Glutamatergic neuron (in vitro differentiated cells): ENCODE results near the gene SVBP. TPM values are rescaled to one million over a fixed set of nuclear protein-coding genes. Genes with fewer than 3 reads are reported as not detected.

Experiments
- DNase-seq: peaks from one replicate; pipeline ENCODE4 v3.0.0; 2022
- H3K27ac Mint-ChIP-seq: one replicate; pipeline ENCODE4 v1.8.0; 2020; ENCODE audit warnings: mild to moderate bottlenecking, mixed read lengths, inconsistent platforms; ENCODE audit not compliant: unreplicated experiment
- H3K27me3 Mint-ChIP-seq: one replicate; pipeline ENCODE4 v1.8.0; 2020; ENCODE audit warnings: mild to moderate bottlenecking, moderate library complexity, mixed read lengths, inconsistent platforms; ENCODE audit not compliant: unreplicated experiment
- H3K36me3 Mint-ChIP-seq: one replicate; pipeline ENCODE4 v1.8.0; 2020; ENCODE audit warnings: mild to moderate bottlenecking, mixed read lengths, inconsistent platforms; ENCODE audit not compliant: unreplicated experiment
- H3K4me1 Mint-ChIP-seq: one replicate; pipeline ENCODE4 v1.8.0; 2020; ENCODE audit warnings: mild to moderate bottlenecking, low read depth, mixed read lengths, inconsistent platforms; ENCODE audit not compliant: unreplicated experiment
- H3K4me3 Mint-ChIP-seq: one replicate; pipeline ENCODE4 v1.8.0; 2020; ENCODE audit warnings: mild to moderate bottlenecking, mixed read lengths, inconsistent platforms; ENCODE audit not compliant: unreplicated experiment
- H3K9me3 Mint-ChIP-seq: one replicate; pipeline ENCODE4 v1.8.0; 2020; ENCODE audit warnings: mild to moderate bottlenecking, moderate library complexity, mixed read lengths, inconsistent platforms; ENCODE audit not compliant: unreplicated experiment
- total RNA-seq: library from RNA; stranded (reverse); fragmentation: NEBNext Ultra II Directional; extraction: Animal tissue kit (Norgen Biotek cat#: 25700); gene quantifications from one replicate; pipeline ENCODE4 v1.2.1, GENCODE V29; 2021; ENCODE audit not compliant: unreplicated experiment
- TF ChIP-seq, protein P1 (sequence below): fragments of 200-600 bp; sonication (generic); IDR thresholded peaks from one replicate; pipeline ENCODE4 v1.5.0; 2021; ENCODE audit not compliant: partially characterized antibody, unreplicated experiment

The SVBP gene
- total RNA-seq, 1 donor from 2014 or later = 100 TPM

DNA sequence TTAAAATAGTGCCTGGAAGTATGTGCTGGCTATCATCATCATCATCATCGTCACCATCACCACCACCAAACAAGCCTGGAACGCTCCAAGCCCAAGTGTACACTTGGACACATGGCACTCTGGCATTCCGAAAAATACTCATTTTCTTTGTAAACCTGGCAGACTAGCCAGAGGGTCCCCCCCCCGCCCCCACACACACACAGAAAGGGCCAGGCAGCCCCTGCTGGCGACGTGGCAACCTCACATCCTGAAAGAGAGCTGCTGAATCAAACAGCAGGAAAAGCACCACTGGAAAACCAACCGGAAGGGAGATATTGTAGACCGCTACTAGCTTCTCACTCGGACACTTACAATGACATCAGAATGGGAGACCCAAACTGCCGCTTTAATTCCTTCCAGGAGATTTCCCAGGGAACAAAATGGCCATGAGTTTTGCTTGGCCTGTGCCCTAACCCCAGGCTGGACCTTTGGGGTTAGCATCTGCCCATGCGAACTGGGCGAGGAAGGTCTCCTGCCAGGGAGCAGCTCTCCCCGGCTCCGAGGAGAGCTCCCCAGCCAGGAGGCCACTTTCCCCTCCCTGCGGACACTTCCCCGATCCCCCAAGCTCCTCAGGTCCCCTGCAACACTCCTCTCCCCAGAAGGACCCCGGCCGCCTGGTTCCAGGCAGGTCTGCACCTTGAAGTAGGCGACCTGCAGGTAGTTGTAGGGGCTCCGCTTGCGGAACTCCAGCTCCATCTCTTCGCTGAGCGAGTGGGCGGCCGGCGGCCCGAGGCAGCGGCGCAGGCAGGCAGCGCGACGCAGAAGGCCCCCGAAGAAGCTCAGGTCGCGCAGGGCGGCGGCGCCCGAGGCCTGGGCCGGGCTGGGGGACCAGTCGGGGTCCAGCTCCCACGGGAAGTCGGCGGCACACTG, 51.1 kb downstream of the SVBP start:
- H3K4me1 Mint-ChIP-seq = peaks cover 4% of the 10 kb centered on the region

DNA sequence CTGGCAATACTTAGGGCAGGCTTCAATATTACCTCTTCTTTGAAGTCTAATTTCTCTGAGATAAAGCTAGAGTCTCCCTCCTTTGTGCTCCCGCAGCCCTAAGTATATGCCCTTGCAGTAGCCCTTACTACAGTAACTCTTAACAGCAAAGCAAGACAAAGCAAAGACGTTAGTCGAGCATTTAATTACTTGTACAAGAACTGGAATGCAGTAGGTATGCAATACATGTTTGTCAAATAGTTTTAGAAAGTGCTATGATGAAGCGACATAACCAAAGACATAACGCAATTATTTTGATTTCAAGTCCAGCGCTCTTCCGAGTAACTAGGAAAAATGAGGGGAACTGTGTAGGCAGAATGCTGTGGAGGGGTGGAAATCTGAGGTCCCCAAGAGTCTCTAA, 51.9 kb downstream of the SVBP start:
- H3K4me1 Mint-ChIP-seq = peaks cover 4% of the 10 kb centered on the region
- DNase-seq = no peak
- no peak overlapping the region for H3K4me3 Mint-ChIP-seq
- no peak overlapping the region for H3K27ac Mint-ChIP-seq
- H3K36me3 Mint-ChIP-seq = no peaks in the 10 kb centered on the region
- TF ChIP-seq, protein P1, sequence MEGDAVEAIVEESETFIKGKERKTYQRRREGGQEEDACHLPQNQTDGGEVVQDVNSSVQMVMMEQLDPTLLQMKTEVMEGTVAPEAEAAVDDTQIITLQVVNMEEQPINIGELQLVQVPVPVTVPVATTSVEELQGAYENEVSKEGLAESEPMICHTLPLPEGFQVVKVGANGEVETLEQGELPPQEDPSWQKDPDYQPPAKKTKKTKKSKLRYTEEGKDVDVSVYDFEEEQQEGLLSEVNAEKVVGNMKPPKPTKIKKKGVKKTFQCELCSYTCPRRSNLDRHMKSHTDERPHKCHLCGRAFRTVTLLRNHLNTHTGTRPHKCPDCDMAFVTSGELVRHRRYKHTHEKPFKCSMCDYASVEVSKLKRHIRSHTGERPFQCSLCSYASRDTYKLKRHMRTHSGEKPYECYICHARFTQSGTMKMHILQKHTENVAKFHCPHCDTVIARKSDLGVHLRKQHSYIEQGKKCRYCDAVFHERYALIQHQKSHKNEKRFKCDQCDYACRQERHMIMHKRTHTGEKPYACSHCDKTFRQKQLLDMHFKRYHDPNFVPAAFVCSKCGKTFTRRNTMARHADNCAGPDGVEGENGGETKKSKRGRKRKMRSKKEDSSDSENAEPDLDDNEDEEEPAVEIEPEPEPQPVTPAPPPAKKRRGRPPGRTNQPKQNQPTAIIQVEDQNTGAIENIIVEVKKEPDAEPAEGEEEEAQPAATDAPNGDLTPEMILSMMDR = no peak
- peaks cover 4% of the 10 kb centered on the region for H3K27me3 Mint-ChIP-seq
- H3K9me3 Mint-ChIP-seq = no peaks in the 10 kb centered on the region

More for the DNA sequence above, 51.1 kb downstream of the SVBP start:
- H3K9me3 Mint-ChIP-seq = peaks cover 3% of the 10 kb centered on the region
- peak; percentile 61 for DNase-seq
- TF ChIP-seq, protein P1 = peak; percentile 58
- H3K27ac Mint-ChIP-seq = no peak overlapping the region
- H3K27me3 Mint-ChIP-seq = peaks cover 6% of the 10 kb centered on the region
- no peak overlapping the region for H3K4me3 Mint-ChIP-seq
- no peaks in the 10 kb centered on the region for H3K36me3 Mint-ChIP-seq

- Mint-ChIP-seq H3K27ac (no peak overlapping the region), H3K4me3 (no peak overlapping the region), H3K4me1 (peaks cover 12% of the 10 kb centered on the region), H3K36me3 (no peaks in the 10 kb centered on the region), H3K9me3 (no peaks in the 10 kb centered on the region), H3K27me3 (peaks cover 6% of the 10 kb centered on the region)
- no peak for DNase-seq
- TF ChIP-seq, protein P1 = no peak
Observed at GRCh38 chr1:42762269-42762668, 54.9 kb downstream of the SVBP start.

DNA sequence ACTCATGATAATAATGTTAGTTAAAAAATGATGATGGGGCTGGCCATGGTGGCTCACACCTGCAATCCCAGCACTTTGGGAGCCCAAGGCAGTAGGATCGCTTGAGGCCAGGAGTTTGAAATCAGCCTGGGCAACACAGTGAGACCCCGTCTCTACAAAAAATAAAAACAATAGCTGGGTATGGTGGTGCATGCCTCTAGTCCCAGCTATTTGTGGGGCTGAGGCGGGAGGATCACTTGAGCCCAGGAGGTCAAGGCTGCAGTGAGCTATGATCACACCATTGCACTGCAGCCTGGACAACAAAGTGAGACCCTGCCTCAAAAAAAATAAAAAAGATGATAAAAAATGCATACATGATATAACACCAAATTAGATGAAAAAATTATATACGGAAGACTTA, 55.6 kb downstream of the SVBP start:
- H3K4me3 Mint-ChIP-seq = no peak overlapping the region
- peaks cover 19% of the 10 kb centered on the region for H3K4me1 Mint-ChIP-seq
- TF ChIP-seq, protein P1 = no peak
- no peaks in the 10 kb centered on the region for H3K36me3 Mint-ChIP-seq
- H3K27ac Mint-ChIP-seq = no peak overlapping the region
- peaks cover 3% of the 10 kb centered on the region for H3K9me3 Mint-ChIP-seq
- peaks cover 4% of the 10 kb centered on the region for H3K27me3 Mint-ChIP-seq
- DNase-seq = no peak

DNA sequence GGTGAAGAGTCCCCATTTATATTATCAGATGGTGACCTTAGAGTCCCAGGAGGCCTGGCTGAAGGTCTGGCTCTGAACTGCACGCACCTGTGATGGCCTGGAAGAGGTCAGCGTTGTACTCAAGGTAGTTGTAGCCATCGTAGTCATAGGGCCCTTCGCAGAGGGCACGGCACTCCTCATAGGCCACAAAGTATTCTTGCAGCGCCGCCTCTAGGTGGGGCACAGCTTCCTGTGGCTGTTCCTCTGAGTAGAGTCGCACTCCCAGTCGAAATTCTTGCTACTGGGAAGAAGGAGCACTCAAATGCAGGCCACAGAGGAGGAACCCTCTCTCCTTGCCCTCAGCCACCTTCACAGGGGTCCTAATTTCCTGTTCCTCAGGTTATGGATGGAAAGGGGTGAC, 58.1 kb downstream of the SVBP start:
- H3K9me3 Mint-ChIP-seq = peaks cover 3% of the 10 kb centered on the region
- H3K36me3 Mint-ChIP-seq = peaks cover 7% of the 10 kb centered on the region
- DNase-seq = no peak
- TF ChIP-seq, protein P1 = no peak
- H3K4me3 Mint-ChIP-seq = no peak overlapping the region
- peaks cover 6% of the 10 kb centered on the region for H3K27me3 Mint-ChIP-seq
- H3K27ac Mint-ChIP-seq = peak overlapping the region; percentile 78
- H3K4me1 Mint-ChIP-seq = peaks cover 19% of the 10 kb centered on the region
